ENCODE measurements around the gene OS9. TPM values are rescaled to one million over a fixed set of nuclear protein-coding genes. Genes with fewer than 3 reads are reported as not detected.

OS9 gene
- total RNA-seq, 1 experiment from 2014 or later = 1,701 TPM

- peak; percentile 65 to 68 for DNase-seq
- Histone ChIP-seq H3K9me3 (replicated peaks) (no peaks in the 10 kb centered on the region), H3K4me1 (peaks cover 6% of the 10 kb centered on the region), H3K27ac (no peak overlapping the region), H3K27me3 (no peaks in the 10 kb centered on the region), H3K4me3 (no peak overlapping the region), H3K36me3 (peaks cover 84% of the 10 kb centered on the region)
Observed at GRCh38 chr12:57765698-57766463, 71.9 kb downstream of the OS9 start.

GRCh38 chr12:57766464-57767304 is 72.8 kb downstream of the OS9 start, which contains the start of gene CYP27B1:
Gene CYP27B1 (minus strand): TSS chr12:57767078. CDS start chr12:57767041, 37 bp downstream.
- Histone ChIP-seq H3K27ac (no peak within 1 kb of the TSS), H3K9me3 (replicated peaks) (no peaks in the 10 kb centered on the region), H3K4me3 (no peak within 1 kb of the TSS), H3K27me3 (no peaks in the 10 kb centered on the region), H3K4me1 (peaks cover 9% of the 10 kb centered on the region), H3K36me3 (peaks cover 83% of the 10 kb centered on the region)
- peak in 1 of 2 experiments; percentile 89 for DNase-seq

- Histone ChIP-seq H3K27me3 (no peaks in the 10 kb centered on the region), H3K4me3 (no peak overlapping the region), H3K27ac (no peak overlapping the region), H3K9me3 (replicated peaks) (no peaks in the 10 kb centered on the region), H3K4me1 (peaks cover 9% of the 10 kb centered on the region), H3K36me3 (peaks cover 76% of the 10 kb centered on the region)
- DNase-seq = peak; percentile 72 to 75
Observed at GRCh38 chr12:57767305-57767698, 73.4 kb downstream of the OS9 start.

GRCh38 chr12:57767876-57768275 is 73.9 kb downstream of the OS9 start:
- no peak overlapping the region for H3K27ac ChIP-seq
- H3K9me3 ChIP-seq (replicated peaks) = no peaks in the 10 kb centered on the region
- peaks cover 9% of the 10 kb centered on the region for H3K4me1 ChIP-seq
- no peaks in the 10 kb centered on the region for H3K27me3 ChIP-seq
- H3K36me3 ChIP-seq = peaks cover 71% of the 10 kb centered on the region
- DNase-seq = no peak
- no peak overlapping the region for H3K4me3 ChIP-seq

GRCh38 chr12:57769594-57769993 is 75.7 kb downstream of the OS9 start:
- H3K27me3 ChIP-seq = no peaks in the 10 kb centered on the region
- H3K9me3 ChIP-seq (replicated peaks) = no peaks in the 10 kb centered on the region
- peaks cover 56% of the 10 kb centered on the region for H3K36me3 ChIP-seq
- H3K4me3 ChIP-seq = no peak overlapping the region
- H3K4me1 ChIP-seq = peaks cover 14% of the 10 kb centered on the region
- DNase-seq = peak in 1 of 2 experiments; percentile 68
- no peak overlapping the region for H3K27ac ChIP-seq

- DNase-seq = peak in 1 of 2 experiments; percentile 74
- peak overlapping the region; percentile 78 for H3K4me3 ChIP-seq
- H3K4me1 ChIP-seq = peaks cover 14% of the 10 kb centered on the region
- no peaks in the 10 kb centered on the region for H3K27me3 ChIP-seq
- H3K9me3 ChIP-seq (replicated peaks) = no peaks in the 10 kb centered on the region
- no peak overlapping the region for H3K27ac ChIP-seq
- H3K36me3 ChIP-seq = peaks cover 49% of the 10 kb centered on the region
Observed at GRCh38 chr12:57770734-57771133, 76.8 kb downstream of the OS9 start.

Other genes with a start within 250 kb of the OS9 start
- gene INHBE, start 238.8 kb upstream of the OS9 start, total RNA-seq (2014; rRNA removed; shearing (Covaris generic)) = 17.0 and 32.9 TPM in 2 replicates
- gene GLI1, start 234.3 kb upstream of the OS9 start, total RNA-seq (2014; rRNA removed; shearing (Covaris generic)) = 171 and 174 TPM in 2 replicates
- gene ARHGAP9, start 214.3 kb upstream of the OS9 start, total RNA-seq (2014; rRNA removed; shearing (Covaris generic)) = 5.7 and 9.3 TPM in 2 replicates
- 690 and 839 TPM in 2 replicates for gene MARS1, start 206.1 kb upstream of the OS9 start, total RNA-seq (2014; rRNA removed; shearing (Covaris generic))
- gene DDIT3, start 173.6 kb upstream of the OS9 start, total RNA-seq (2014; rRNA removed; shearing (Covaris generic)) = 68.0 and 91.1 TPM in 2 replicates
- 60.0 and 60.1 TPM in 2 replicates for gene MBD6, start 171.3 kb upstream of the OS9 start, total RNA-seq (2014; rRNA removed; shearing (Covaris generic))
- gene DCTN2, start 146.9 kb upstream of the OS9 start, total RNA-seq (2014; rRNA removed; shearing (Covaris generic)) = 63.5 and 83.3 TPM in 2 replicates
- 0.41 and 0.47 TPM in 2 replicates for gene KIF5A, start 144.1 kb upstream of the OS9 start, total RNA-seq (2014; rRNA removed; shearing (Covaris generic))
- gene PIP4K2C, start 102.9 kb upstream of the OS9 start, total RNA-seq (2014; rRNA removed; shearing (Covaris generic)) = 170 and 171 TPM in 2 replicates
- 157 and 192 TPM in 2 replicates for gene DTX3, start 89.3 kb upstream of the OS9 start, total RNA-seq (2014; rRNA removed; shearing (Covaris generic))
- gene ARHGEF25, start 82.7 kb upstream of the OS9 start, total RNA-seq (2014; rRNA removed; shearing (Covaris generic)) = 234 and 262 TPM in 2 replicates
- 82.7 and 104 TPM in 2 replicates for gene B4GALNT1, start 60.9 kb upstream of the OS9 start, total RNA-seq (2014; rRNA removed; shearing (Covaris generic))
- 38.6 and 39.7 TPM in 2 replicates for gene AGAP2, start 44.6 kb downstream of the OS9 start, total RNA-seq (2014; rRNA removed; shearing (Covaris generic))
- 292 and 318 TPM in 2 replicates for gene TSPAN31, start 50.9 kb downstream of the OS9 start, total RNA-seq (2014; rRNA removed; shearing (Covaris generic))
- 5,376 and 5,685 TPM in 2 replicates for gene CDK4, start 58.2 kb downstream of the OS9 start, total RNA-seq (2014; rRNA removed; shearing (Covaris generic))
- gene MARCHF9, start 61.0 kb downstream of the OS9 start, total RNA-seq (2014; rRNA removed; shearing (Covaris generic)) = 136 and 147 TPM in 2 replicates
- 72.6 and 97.4 TPM in 2 replicates for gene CYP27B1, start 72.9 kb downstream of the OS9 start, total RNA-seq (2014; rRNA removed; shearing (Covaris generic))
- gene METTL1, start 78.0 kb downstream of the OS9 start, total RNA-seq (2014; rRNA removed; shearing (Covaris generic)) = 316 and 341 TPM in 2 replicates
- gene EEF1AKMT3, start 78.5 kb downstream of the OS9 start, total RNA-seq (2014; rRNA removed; shearing (Covaris generic)) = 93.5 and 100 TPM in 2 replicates
- gene TSFM, start 88.7 kb downstream of the OS9 start, total RNA-seq (2014; rRNA removed; shearing (Covaris generic)) = 440 and 505 TPM in 2 replicates
- gene AVIL, start 124.6 kb downstream of the OS9 start, total RNA-seq (2014; rRNA removed; shearing (Covaris generic)) = 107 and 111 TPM in 2 replicates
- 803 and 887 TPM in 2 replicates for gene CTDSP2, start 152.6 kb downstream of the OS9 start, total RNA-seq (2014; rRNA removed; shearing (Covaris generic))
- 223 and 224 TPM in 2 replicates for gene ATP23, start 247.4 kb downstream of the OS9 start, total RNA-seq (2014; rRNA removed; shearing (Covaris generic))

All from SJCRH30 (cell line).